Astrocyte of the cerebellum (primary cell): ENCODE results near the gene PDE1C.

ENCODE experiments used
- DNase-seq: peaks from one replicate; pipeline ENCODE4 v3.0.0-alpha.2; 2011; ENCODE audit warnings: low read depth
- H3K4me3 ChIP-seq: 2 replicates; pipeline ENCODE4 v1.5.1; 2011; ENCODE audit warnings: mild to moderate bottlenecking, low read depth, low read length, moderate library complexity
- CTCF ChIP-seq: IDR thresholded peaks from 2 replicates; pipeline ENCODE4 v1.5.1; 2012; ENCODE audit warnings: low read length, low read depth, moderate library complexity, mild to moderate bottlenecking; ENCODE audit errors: missing control alignments
- in situ Hi-C: cut with HindIII; loops from 2 replicates; pipeline ENCODE4 v1.10.0; 2017; ENCODE audit warnings: low sequenced_read_pairs

Gene PDE1C

GRCh38 chr7:31982962-31983361 is 87.2 kb downstream of the PDE1C start:
- TF ChIP-seq CTCF: no peak
- DNase-seq: no peak
- in situ Hi-C loops: loop anchor here (5.0 kb wide), 1 partner anchor 69 kb away; no protein-coding TSS in a partner anchor
- H3K4me3 ChIP-seq: no peak overlapping the region

DNA sequence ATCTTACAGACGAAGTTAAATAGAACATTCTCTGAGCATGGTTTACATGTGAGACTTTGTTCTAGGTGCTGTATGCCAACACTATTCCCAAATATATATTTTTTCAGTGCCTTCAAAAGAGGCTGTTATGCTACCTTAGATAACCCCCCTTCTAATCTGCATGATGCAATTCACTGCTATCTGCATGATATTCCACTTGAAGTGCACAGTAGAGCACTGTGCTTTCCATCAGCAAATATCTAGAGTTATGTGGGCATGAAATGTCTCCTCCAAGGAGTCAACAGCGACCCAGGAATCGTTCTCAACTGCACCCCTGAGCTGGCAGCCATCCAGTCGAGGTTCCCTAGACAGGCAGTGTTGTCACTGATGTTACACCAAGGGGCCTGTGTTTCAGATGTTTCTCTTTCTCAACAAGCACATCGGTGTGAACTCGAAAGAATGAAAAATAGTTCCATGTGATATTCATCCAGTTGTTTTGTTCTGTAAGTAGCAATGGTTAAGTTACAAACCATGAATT is 88.3 kb downstream of the PDE1C start:
- in situ Hi-C loops: loop anchor here (5.0 kb wide), 1 partner anchor 70 kb away; no protein-coding TSS in a partner anchor
- no peak for DNase-seq
- TF ChIP-seq CTCF: no peak
- H3K4me3 ChIP-seq: no peak overlapping the region

DNA sequence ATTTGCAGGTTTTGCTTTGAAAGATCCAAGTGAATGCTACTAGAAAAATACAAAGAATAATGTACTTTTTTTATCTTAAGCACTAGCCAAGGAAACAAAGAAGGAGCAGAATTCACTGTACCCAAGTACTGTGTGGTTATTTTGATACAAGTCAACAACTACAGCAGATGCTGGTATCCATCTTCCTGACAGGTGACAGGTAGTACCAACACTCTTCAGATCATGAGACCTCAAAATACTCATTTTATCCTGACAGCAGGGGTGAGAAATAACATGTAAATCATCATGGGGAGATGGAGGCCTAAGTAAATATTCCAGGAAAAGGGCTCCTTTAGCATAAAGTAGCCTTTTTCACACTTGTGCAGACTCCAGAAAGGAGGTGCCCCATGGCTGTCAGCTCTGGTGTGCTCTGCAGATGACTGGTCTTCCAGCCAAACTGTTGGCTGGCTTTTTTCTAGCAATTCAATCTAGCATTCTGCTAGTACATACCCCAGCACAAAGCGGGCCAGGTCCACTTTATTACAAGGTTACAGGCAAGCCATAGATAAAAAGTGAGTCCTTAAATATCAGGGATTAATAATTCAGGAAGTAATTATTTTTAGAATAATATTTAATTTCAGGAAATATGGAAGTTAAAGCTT is 90.4 kb downstream of the PDE1C start:
- DNase-seq: no peak
- no peak overlapping the region for H3K4me3 ChIP-seq
- in situ Hi-C loops: loop anchor here (5.0 kb wide), 1 partner anchor 72 kb away; no protein-coding TSS in a partner anchor
- TF ChIP-seq CTCF: no peak

DNA sequence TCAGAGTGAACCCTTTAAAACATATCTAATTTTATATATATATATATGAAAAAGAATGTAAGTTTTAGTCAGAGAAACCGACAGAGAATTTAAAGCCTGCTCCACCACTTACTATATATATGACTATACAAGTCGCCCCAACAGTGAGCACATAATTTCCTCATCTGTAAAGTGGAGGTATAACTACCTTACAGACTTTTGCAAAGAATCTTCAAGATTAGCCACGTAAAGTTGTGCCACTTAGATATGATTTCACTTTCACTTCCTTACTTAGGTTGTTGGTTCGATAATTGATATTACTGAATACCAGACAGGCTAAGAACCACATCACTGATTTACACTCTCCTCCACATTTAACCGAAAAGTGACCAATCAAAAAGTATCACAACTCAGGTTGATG is 94.7 kb downstream of the PDE1C start:
- DNase-seq: no peak
- H3K4me3 ChIP-seq: no peak overlapping the region
- in situ Hi-C loops: no loop called here
- TF ChIP-seq CTCF: no peak

- in situ Hi-C loops: no loop called here
- H3K4me3 ChIP-seq: no peak overlapping the region
- TF ChIP-seq CTCF: no peak
- no peak for DNase-seq
Observed at GRCh38 chr7:31974351-31974750, 95.9 kb downstream of the PDE1C start.

GRCh38 chr7:31971049-31971667 is 99.0 kb downstream of the PDE1C start:
- no peak overlapping the region for H3K4me3 ChIP-seq
- no peak for DNase-seq
- no peak for TF ChIP-seq CTCF
- in situ Hi-C loops: no loop called here
